SH-SY5Y (cell line): ENCODE measurements around the gene ACSL3.

Experiments
- GATA2 ChIP-seq: IDR thresholded peaks from 2 replicates; pipeline ENCODE4 v1.6.1; 2011; ENCODE audit warnings: mild to moderate bottlenecking, low read depth, low read length
- GATA3 ChIP-seq: IDR thresholded peaks from 2 replicates; pipeline ENCODE4 v1.6.1; 2011; ENCODE audit warnings: low read depth, mild to moderate bottlenecking, low read length, moderate library complexity

DNA sequence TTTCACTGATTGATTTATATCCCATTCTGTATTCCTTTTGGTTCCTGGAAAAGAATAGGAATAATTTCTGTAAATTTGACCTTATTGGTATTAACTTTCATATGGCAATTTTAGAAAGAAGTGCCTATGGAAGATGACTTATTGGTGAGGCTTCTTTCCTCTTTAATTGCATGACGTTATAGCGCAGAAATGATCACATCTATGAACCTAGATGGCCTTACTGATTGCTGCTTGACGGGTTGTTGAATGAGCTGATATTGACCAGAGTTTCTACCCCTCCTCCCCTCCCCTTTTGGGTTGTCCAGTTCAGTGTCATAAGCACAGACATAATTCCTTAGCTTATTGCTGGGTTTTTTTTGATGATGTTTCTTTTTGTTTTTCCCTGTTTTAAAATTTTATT is 14.6 kb downstream of the ACSL3 start:
- TF ChIP-seq GATA3 (no peak), GATA2 (no peak)
